ENCODE measurements around the gene ARNT2.
"Not testable (repeated sequence)": the region's sequence is repeated elsewhere in the genome, so short reads cannot be mapped to it uniquely, and the experiment has no call there.

The ARNT2 gene

GRCh38 chr15:80494351-80494751 is 90.2 kb downstream of the ARNT2 start:
- no peak for DNase-seq

- no peak for DNase-seq
These were observed 90.6 kb downstream of the ARNT2 start for GRCh38 chr15:80494756-80495155.

GRCh38 chr15:80495401-80495942 is 91.3 kb downstream of the ARNT2 start:
- DNase-seq: no peak

DNA sequence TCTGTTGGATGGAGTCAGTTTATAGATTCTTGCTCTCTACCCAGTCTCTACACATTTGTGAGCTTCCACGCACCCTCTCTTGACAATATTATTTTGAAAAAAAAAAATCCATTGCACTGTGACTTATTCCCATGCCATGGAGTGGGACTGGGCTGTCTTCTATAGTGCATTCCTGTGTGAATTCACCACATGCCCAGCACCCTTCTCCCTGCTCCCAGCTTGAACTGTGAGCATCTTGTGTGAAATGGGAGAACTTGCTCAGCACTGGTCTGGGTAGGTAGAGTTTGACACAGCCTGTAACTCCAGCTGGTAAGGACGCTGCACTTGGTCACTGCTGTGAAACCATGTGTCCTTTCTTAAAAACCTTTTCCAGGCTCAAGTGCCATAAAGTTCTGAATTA is 91.9 kb downstream of the ARNT2 start:
- DNase-seq: no peak

GRCh38 chr15:80497221-80497620 is 93.0 kb downstream of the ARNT2 start:
- no peak for DNase-seq

GRCh38 chr15:80498652-80499051 is 94.5 kb downstream of the ARNT2 start:
- DNase-seq: no peak

GRCh38 chr15:80500021-80500420 is 95.8 kb downstream of the ARNT2 start:
- no peak for DNase-seq

- no peak for DNase-seq
These were observed 97.3 kb downstream of the ARNT2 start for GRCh38 chr15:80501476-80501875.

DNA sequence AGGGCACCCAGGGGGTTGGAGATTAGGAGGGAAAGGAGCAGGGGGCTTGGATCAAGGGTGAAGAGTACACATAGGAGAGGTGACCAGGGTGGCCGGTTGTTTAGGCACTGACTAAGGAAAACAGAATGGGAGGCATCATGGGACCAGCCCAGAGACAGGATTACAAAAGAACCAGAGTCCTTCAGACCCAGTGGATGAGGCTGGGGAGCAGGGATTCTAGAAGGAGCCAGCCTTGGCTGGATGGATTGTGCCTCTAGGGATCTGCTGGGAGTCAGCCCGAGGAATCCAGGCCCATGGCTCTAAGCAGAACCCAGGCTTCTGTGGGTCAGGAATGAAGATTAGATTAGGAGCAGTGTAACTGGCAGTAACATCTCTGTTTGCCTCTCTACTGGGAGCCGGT is 98.6 kb downstream of the ARNT2 start:
- no peak for DNase-seq

DNA sequence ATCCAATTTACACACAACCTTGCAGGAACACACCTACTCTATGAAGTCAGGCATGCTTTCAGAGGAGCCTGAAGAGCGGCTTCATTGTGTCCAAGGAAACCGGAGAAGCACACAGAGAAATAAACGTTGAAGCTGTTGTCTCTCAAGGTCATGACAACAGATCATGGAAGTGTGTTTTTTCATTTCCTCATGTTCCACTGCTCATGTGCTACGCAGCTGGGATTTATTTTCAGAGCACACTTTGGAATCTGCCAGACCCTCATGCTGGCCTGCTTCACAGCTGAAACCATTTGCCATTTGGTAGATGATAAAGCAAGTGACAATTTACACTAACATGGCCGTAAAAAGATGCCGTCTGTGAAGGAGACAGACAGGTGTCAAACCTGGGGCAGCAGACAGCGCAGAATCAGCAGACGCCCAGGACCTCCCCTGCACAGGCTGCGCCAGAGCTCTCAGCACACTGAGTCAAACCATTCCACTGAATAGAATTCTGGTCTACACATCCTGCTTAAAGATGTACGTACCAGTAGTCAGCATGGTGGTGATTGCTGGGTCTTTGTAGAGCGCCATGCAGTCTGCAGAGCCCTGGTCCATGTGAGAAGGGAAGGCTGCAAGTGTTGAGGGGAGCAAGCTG is 99.3 kb downstream of the ARNT2 start:
- DNase-seq: no peak

- DNase-seq: no peak
These were observed 100.7 kb downstream of the ARNT2 start for GRCh38 chr15:80504931-80505330.

GRCh38 chr15:80506286-80506893 is 102.2 kb downstream of the ARNT2 start:
- DNase-seq: no peak

DNA sequence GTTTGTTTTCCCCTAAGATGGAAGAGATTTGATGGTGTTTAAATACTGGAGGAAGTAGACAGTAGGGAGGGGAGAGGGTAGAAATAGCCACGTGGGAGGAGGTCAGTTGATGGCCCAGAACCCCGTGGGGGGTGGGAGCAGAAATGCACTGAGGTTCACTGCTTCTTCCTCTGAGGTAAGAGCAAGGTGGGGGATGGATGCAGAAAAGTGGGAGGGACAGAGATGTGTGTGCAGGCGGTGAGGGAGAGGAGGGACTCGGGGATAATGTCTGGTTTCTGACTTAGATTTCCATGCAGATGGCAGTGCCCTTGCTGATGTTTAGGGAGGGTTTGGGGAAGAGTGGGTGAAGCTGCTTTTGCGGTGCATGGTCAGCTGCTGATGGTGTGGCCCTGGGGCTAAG is 102.9 kb downstream of the ARNT2 start:
- no peak for DNase-seq

GRCh38 chr15:80507638-80508316 is 103.6 kb downstream of the ARNT2 start:
- DNase-seq: no peak

GRCh38 chr15:80508783-80509182 is 104.6 kb downstream of the ARNT2 start:
- DNase-seq: no peak

GRCh38 chr15:80509800-80510199 is 105.6 kb downstream of the ARNT2 start:
- DNase-seq: no peak

DNA sequence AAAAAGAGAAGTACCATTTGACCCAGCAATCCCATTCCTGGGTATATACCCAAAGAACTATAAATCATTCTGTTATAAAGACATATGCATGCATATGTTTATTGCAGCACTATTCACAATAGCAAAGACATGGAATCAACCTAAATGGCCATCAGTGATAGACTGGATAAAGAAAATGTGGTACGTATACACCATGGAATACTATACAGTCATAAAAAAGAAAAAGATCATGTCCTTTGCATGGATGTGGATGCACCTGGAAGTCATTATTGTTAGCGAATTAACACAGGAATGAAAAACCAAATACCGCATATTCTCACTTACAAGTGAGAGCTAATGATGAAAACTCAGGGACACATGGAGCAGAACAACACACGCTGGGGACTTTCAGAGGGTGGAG is 106.8 kb downstream of the ARNT2 start:
- DNase-seq: not testable (repeated sequence)

DNA sequence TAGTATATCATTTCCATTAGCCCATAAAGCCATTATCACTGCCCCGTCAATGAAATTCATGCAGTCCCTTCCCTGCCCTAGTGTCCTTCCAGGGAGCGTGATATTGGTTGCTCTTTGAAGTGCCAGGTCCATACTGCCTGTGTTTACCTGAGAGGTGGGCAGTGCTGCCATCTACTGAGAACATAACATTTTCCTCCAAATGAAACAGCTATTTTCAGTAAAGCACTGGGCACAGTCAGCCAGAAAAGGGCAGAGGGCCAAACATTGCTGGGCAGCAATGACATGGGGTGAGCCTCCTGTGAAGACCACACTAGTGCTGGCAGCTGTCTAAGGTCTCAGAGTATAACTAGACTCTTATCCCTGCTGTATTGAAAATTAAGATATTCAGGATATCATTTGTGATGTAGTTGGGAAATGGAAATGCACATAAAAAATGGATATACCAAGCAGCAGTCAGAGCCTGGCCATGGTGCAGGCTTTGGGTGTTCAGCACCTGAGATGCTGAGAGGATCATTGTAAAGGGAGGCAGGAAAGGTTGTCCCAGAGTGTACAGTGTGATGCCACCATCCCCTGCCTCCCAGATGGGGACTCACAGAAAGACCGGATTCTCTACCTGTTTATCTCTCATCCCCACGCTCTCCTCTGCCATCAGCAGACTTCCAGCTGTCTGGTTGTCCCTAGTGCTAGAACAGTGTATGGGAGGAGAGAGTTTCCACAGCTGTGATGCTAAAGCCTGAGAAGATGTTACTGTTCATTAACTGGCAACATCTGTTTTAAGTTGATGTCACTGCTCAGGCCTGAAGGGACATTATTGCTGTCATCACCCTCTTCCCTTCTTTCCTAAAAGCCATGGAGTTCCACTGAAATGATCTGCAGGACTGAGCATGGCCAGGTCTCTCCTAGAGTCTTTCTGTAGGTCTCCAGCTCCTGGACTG is 108.8 kb downstream of the ARNT2 start:
- peak; percentile 12 for DNase-seq

GRCh38 chr15:80514071-80514780 is 110.0 kb downstream of the ARNT2 start:
- DNase-seq: no peak

DNA sequence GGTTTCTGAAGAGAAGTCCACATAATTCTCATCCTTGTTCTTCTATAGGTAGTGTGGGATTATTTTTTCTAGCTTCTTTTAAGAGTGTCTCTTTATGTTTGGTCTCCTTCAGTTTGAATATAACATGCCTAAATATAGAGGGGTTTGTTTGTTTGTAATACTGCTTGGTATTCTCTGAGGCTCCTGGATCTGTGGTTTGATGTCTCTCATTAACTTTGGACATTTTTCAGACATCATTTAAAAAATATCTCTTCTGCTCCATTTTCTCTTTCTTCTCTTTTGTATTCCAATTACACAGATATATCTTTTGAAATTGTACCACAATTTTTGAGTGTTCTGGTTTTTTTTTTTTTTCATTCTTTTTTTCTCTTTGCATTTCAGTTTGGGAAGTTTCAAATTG is 113.1 kb downstream of the ARNT2 start:
- no peak for DNase-seq

DNA sequence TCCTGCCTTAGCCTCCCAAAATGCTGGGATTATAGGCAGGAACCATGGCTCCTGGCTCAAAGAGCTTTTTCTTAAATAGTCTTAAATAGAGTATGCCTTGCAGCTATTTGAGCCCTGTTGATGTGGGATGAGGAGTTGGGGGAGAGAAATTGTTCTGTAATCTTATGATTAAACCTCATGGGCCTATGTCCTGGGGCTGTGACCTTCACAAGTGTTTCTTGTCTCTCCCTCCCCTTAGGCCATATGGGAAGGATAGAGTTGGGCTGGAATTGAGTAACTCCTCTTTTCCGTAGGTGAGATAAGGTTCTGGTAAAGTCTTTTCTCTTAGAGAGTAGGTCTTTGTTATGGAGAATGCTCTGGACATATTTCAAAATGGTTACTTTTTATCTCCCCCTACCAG is 114.3 kb downstream of the ARNT2 start:
- no peak for DNase-seq

GRCh38 chr15:80523746-80524145 is 119.6 kb downstream of the ARNT2 start:
- no peak for DNase-seq
